HG02571 (cell line): ENCODE data around the gene UBL7.
"Not testable (repeated sequence)": the region's sequence is repeated elsewhere in the genome, so short reads cannot be mapped to it uniquely, and the experiment has no call there.

Experiments used
- ATAC-seq: cut with Tn5 transposase; IDR thresholded peaks from one replicate; pipeline ENCODE4 v1.9.1; 2021; ENCODE audit warnings: mild to moderate bottlenecking, moderate library complexity; ENCODE audit not compliant: unreplicated experiment

Gene UBL7

DNA sequence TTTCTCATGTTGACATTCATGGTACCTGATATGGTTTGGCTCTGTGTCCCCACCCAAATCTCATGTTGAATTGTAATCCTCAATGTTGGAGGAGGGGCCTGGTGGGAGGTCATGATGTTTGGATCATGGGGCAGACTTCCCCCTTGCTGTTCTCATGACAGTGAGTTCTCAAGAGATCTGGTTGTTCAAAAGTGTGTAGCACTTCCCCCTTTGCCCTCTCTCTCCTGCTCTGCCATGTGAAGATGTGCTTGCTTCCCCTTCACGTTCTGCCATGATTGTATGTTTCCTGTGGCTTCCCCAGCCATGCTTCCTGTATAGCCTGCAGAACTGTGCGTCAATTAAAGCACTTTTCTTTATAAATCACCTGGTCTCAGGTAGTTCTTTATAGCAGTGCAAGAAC is 3.3 kb upstream of the UBL7 start:
- no peak for ATAC-seq

DNA sequence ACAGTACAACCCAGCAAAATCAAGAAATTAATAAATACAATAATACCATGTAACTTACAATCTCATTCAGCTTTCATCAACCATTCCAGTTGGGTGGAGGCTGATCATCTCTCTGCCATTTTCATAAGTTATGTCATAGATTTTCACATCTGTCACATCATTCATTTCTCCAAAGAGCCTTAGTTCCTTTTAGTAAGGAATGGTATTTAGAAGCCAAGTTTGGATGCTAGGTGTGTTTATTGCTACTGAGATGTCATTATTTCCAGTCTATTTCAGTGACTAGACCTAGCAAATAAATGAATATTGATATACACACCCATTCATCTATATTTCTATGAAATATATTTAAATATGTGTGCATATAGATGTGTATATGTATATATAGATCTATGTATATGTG is 2.7 kb upstream of the UBL7 start:
- ATAC-seq = no peak

DNA sequence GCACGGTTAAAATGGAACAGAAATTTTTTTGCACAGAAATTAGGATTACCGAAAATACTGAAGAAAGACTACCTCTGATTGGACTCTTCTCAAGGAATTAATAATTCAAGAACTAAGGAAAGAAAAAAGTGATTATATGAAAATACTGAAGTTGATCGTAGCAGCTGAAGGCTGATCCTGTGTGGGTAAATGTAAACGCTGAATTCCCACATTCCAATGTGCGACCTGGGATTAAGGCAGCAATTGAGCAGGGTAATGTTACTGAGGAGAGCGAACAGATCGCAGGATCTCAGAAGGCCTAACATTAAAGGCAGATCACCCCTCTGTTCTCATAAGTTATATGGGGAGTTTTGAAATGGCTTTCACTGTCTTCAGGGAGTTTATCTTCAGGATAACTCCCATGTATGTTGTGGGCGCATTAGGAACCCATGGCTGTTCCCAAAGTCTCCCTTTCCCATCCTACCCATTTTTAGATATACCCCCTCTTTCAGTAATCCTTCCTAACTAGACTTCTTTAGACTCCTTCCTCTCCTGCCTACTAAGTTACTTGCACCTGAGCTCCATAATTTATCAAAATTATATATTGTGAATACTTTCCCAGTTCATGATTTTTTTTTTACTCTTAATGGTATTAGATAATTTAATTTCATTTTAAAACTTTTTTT is 1.0 kb upstream of the UBL7 start:
- no peak for ATAC-seq

DNA sequence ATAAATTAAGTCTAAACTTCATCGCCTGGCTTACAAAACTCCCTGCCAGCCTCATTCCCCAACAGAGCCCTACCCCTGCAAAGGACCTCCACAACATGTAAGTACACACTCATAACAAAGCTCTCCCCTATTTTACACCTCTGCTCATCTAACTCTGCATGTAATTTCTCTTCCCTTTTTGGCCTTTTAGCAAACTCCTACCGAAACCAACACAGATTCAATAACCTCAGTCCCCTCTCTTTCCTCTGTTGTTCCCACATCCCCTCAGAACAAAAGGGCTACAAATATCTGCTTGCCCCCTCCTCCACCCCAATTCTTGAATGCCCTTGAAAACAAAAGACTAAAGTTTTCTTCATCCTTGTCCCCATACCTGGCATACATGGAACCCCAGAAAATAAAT is 662 bp downstream of the UBL7 start:
- no peak for ATAC-seq

DNA sequence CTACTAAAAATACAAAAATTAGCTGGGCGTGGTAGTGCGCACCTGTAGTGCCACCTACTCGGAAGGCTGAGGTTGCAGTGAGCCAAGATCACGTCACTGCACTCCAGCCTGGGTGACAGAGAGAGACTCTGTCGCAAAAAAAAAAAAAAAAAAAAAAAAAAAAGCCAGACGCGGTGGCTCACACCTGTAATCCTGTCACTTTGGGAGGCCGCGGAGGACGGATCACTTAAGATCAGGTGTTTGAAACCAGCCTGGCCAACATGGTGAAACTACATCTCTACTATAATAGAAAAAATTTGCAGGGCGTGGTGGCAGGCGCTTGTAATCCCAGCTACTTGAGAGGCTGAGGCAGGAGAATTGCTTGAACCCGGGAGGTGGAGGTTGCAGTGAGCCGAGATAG is 1.2 kb downstream of the UBL7 start:
- ATAC-seq = not testable (repeated sequence)

DNA sequence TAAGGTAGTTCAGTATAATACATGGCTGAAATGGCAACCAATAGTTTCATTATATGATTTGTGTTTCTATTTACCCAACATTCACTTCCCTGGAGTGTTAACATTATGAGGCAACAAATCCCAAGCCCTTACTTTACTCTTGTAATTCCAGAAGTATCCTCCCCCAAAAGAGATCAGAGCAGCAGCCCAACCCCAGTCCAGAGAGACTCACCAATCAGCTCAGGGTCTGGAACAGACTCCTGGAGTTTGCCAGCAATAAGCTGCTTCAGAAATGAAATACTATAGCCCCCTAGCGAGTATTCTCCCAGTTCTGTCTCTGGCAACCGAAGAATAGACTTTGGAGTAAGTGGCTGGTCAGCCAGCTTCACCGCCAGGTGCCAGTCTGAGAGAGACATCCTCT is 2.5 kb downstream of the UBL7 start:
- no peak for ATAC-seq

DNA sequence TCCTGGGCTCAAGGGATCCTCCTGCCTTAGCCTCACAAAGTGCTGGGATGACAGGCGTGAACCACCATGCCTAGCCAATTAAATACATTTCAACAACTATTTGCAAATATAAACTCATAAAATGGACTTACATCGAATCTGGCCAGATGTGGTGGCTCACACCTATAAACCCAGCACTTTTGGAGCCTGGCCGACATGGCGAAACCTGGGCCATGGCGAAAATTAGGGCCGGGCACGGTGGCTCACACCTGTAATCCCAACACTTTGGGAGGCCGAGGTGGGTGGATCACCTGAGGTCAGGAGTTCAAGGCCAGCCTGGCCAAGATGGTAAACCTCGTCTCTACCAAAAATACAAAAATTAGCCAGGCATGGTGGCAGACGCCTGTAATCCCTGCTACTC is 3.9 kb downstream of the UBL7 start:
- not testable (repeated sequence) for ATAC-seq

DNA sequence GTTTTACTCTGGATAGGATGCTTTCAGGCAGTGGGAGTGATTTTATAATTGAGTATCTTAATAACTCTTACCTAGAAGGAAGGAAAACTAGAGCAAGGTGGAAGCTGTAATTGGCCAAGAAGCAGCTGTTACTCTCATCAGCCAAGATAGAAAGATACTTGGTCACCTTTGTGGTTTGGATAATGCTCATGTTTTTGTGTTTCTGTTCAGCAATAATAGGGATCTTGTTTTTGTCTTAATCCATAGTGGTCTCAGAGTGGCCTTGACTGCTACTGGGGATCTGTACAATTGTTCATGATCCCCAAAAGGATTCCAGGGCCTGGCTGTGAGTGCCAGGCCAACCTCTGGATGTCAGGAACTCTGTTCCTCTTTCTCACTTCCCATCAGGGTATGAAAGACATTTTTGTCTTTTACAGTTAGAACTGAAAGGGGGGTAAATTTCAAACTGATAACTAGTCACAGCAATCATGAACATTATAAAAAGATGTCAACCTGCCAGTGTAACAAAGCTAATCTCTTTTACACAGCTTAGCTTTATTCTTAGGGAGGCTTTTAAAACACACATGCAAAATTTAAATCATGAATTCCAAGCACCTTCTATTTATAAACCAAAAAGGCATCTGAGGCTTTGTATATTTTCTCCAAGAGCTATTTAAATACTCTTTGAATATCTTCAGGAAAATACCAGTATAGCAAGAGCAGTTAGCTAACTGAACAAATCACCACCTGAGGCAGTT is 6.0 kb downstream of the UBL7 start:
- no peak for ATAC-seq

DNA sequence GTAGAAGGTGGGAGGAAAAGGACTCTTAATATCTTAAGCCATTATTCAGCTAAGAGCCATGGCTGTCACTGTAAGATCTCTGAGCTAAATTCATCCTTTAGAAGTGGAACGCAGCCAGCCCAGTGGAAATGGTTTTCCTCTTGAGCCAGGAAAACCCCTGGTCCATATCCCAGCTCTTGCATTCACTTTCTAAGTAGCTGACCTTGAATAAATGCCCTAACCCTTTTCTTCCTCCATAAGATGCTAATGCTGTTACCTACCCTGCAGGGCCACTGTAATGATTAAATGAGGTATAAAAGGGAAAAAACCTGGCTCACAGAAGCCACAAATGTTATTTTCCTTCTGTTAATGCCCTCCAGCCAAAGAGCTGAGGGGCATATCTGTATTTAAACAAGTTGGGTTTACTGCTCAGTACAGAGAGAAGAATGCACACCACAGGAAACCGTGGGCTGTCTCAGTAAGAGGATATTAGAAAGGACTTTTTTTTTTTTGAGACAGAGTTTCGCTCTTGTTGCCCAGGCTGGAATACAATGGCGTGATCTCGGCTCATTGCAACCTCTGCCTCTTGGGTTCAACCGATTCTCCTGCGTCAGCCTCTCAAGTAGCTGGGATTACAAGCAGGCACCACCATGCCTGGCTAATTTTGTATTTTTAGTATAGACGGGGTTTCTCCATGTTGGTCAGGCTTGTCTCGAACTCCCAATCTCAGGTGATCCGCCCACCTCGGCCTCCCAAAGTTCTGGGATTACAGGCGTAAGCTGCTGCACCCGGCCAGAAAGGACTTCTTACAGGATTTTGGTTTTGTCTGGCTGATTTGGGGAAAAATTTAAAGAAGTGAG is 6.8 kb downstream of the UBL7 start:
- ATAC-seq = no peak

DNA sequence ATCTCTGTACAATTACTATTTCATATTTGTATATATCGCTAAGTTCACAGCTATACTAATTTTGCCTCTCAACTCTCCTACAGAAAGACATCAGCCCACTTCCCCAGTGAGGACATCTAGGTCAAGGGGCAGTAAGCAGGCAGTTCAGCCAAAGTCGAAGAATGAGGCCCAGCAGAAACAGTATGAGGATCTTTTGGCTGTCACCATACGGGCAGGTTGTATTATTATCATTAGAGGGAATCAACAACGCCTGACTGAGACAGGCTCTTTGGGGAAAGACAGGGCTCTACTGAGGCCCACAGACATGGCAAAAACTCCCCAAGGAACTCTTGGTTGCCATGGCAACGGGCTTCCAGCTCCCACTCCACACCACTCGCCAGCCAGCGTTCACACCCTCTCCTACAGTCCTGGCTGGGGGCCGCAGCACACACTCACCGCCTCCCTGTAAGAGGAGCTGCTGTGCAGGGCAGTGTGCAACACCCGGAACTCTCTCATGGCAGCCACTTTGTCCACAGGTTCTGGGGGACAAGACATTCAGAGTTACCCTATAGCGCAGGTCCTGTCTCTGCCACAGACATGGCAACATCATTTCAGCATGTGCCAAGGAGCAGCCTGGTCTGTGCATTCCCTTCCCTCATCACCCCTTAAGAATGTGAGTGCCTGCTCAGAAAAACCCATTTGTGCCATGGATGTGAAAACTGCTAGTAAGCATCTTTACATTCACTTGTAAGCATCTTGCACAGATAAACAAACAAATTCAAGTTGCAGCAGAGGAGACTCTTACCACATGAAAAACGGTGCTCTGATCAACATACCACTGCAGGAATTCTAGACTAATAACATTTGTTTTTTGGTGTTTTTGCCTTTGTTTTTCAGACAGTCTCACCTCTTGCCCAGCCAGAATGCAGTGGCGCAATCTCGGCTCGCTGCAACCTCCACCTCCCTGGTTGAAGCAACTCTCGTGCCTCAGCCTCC is 8.8 kb downstream of the UBL7 start:
- no peak for ATAC-seq

DNA sequence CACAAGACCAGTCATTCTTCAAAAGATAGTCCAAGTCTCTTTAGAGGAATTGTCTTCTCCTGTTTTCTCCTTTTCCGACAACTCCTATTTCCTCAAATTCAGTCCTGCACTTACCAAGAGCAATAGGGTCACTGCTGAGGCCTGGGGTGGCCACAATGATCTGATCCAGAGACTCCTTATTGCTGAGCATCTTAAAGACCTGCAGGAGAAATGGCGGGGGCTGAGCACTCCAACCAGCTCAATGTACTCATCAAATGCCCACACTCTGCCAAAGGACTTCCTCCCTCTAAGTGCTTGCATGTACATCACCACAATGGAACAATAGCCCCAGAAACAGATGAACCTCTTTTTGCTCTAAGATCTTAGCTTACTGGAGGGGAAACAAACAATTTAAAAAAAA is 9.6 kb downstream of the UBL7 start:
- no peak for ATAC-seq

DNA sequence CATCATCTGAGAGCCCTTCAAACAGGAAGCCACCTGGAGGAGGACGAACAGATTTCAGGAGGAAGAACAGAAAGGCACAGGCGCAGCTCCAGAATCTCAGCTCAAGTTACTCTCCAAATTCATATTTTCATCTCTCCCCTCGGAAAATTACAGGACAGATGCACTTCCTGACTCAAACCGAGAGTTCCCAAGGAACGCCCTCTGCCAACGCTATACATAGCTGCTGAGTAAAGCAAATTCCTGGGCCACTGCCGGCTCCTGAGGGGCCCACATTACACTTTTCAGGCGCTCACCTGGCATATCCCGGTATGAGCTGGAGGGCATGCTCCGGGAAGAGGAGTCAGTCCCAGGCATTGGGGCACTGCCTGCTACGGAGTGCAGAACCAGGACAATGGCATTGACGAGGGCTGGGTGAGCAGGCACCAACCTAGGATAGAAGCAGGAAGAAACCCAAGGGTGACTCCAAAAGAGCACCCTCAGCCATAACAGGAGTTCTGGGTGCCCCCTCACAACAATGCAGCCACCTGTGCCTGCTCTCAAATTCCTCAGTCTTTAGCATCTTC is 11.2 kb downstream of the UBL7 start:
- no peak for ATAC-seq

DNA sequence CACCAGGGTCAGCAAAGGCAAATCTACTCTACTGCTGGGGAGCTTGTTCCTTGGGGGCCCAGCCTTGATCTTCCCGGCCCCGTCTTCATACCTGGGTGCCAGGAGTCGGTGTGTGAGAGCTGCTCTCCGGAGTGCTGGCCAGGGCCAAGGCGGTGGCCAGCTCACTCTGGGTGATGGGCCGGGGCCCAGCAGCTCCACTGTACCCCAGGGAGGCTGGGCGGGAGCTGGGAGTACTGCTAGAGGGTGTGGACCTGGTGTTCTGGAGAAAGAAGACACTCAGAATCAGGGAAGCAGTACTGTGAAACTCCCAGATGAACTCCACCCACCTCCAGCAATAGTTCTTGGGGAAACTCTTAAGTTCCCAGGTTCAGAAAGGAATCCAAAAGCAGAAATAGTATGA is 11.9 kb downstream of the UBL7 start:
- ATAC-seq = no peak

DNA sequence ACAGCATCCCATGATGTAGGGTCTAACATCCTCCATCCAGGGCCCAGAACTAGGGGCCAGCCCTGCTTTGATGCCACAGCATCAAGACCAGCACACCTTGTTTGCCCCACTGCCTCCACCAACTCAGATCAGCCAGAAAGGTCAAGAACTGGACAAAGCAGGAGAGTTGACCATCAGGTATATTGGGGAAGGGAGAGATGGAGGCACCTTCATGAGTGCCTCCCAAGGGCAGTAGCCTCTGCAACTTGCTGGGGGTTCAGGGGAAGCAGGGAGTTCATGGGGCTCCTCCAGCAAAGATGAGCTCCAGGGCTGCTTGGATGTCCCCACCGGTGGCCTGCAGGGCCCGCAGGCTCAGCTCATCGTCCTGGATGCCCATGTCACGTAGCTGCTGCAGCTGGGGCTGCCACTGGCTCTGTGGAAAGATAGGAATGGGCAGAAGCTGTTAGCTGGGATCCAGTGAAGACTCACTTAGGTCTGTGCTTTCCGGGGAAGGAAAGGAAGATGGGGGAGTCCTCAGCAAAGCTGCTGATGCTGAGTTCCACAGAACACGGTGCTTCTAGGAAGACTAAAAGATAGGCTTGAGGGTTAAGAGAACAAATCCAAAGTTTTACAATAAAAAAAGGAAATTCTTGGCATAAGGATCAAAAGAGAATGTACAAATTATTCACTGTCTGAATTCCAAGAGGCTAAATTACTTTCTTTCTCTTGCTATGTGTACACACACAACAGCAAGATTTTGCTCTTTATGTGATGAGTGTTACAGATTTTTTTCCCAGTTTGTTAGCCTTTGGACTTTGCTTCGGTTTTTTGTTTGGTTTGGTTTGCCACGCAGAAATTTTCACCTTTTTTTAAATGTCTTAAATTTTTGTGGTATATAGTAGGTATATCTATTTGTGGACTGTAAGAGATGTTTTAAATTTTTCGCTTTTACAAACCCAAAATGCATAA is 14.9 kb downstream of the UBL7 start:
- no peak for ATAC-seq

DNA sequence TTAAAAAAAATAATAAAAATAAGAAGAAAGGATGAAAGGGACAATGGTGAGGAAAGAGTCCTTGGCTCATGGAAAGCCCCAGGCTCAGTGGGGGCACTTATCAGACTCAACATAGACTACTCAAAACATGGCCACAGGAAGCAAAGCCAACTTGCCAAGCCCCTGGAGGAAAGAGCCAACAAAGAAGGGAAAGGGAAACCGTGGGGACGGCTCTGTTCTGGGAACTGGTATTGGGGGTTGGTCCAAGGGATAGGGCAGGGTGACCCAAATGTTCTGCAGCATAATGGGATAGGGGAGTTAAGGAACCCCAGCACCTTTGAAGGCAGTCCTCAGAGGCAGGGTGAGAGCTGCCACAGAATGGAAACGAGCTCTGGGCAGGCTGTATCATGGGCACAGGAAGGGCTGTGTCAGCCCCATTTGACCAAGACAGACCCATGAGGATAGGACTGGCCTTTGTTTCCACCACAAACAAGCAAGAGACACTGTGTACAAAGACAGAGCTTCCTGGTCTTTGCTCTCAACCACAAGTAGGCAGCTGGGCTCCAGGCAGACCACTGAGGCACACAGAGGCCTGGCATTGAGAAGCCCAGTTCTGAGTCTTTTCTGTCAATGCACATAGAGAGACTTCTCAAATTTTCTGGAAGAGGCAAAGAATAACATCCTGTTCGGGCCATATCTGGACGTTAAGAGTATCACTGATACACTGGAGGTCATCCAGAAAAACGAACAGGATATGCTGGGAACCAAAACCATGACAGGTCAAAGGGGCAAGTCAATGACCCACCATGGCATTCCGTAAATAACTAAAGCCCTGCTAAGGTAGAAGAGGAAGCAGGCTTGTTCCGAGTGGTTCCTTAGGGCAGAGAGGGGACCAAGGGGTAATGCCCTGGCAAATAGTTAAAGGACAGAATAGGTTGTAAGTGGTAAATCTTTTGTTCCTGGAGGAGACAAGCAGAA is 16.6 kb downstream of the UBL7 start:
- no peak for ATAC-seq

DNA sequence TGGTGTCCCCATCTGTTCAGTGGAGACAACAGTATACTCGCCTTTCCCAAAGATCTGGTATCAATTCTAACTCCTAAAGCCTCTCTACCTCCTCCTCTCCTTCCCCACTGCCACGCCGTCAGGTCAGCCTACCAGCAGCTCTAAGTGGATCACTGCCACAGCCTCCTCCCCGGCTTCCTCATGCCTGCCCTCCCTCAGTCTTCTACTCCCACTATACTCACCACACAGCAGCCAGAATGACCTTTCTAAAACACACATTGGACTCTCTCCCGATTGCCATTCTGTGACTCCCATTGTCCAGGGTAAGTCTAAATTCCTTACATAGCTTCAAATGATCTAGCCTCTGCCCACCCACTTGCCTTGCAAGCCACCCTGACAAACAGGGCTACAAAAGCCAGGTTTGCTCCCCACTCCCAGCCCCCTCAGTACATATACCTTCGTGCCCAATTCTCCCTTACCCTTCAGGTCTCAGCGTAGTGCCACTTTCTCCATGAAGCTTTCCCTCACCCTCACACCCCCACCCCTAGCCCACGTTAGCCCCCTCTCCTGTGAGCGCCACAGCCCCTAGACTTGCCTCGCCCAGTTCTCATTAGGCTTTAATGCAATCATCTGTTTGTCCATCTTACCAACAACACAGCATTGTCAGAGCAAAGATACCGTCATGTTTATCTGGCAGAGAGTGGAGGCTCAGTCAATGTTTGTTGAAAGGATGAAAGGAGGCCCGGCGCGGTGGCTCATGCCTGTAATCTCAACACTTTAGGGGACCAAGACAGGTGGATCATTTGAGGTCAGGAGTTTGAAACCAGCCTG is 17.7 kb downstream of the UBL7 start:
- ATAC-seq = no peak

DNA sequence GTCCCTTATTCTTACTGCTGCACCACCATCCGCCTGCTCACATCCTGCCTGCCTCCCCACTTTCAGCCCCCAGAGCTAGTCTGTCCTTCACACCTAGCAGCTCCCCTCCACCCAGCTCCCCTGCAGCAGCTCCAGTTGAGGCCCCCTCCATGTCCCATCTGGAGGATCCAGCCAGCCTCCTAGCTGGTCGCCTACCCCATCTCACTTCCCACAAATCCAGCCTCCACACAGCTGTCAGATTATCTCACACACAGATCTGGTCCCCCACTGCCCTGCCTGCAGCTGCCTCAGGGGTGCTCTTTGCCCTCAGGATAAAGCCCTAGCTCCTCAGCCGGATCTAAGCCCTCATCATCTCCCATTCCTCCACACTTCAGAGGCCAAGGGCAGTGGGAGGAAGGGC is 18.4 kb downstream of the UBL7 start:
- ATAC-seq = no peak
